Liver (tissue), 9 donors: ENCODE measurements around the gene PC. TPM values are rescaled to one million over a fixed set of nuclear protein-coding genes. Genes with fewer than 3 reads are reported as not detected.

ENCODE experiments used
- DNase-seq: peaks from one replicate; pipeline ENCODE4 v3.0.0-alpha.2; 2017; ENCODE audit warnings: low spot score
- H3K27ac ChIP-seq, 2 donors: one replicate each; pipeline ENCODE4 v1.7.0; 2013; ENCODE audit warnings: inconsistent platforms in 2 of 2, low read length in 2 of 2, control low read depth in 1 of 2, low read depth in 1 of 2, mild to moderate bottlenecking in 1 of 2
- H3K27me3 ChIP-seq, 4 donors: one replicate each; pipeline versions ENCODE4 v1.6.1 to v1.7.0; 2013; ENCODE audit warnings: low read length in 3 of 4, inconsistent platforms in 1 of 4, mild to moderate bottlenecking in 1 of 4, moderate library complexity in 1 of 4; ENCODE audit not compliant: control insufficient read depth in 4 of 4, insufficient read depth in 4 of 4
- H3K36me3 ChIP-seq, 4 donors: one replicate each; pipeline versions ENCODE4 v1.6.1 to v1.7.0; 2013; ENCODE audit warnings: low read length in 3 of 4, mild to moderate bottlenecking in 3 of 4, low read depth in 1 of 4, moderate library complexity in 1 of 4; ENCODE audit not compliant: control insufficient read depth in 4 of 4, insufficient read depth in 3 of 4
- H3K4me1 ChIP-seq, 4 donors: one replicate each; pipeline versions ENCODE4 v1.6.1 to v1.7.0; 2013; ENCODE audit warnings: low read length in 3 of 4, mild to moderate bottlenecking in 3 of 4, moderate library complexity in 1 of 4; ENCODE audit not compliant: control insufficient read depth in 4 of 4, insufficient read depth in 4 of 4
- H3K4me3 ChIP-seq, 3 donors: one replicate each; pipeline versions ENCODE4 v1.6.1 to v1.7.0; 2013; ENCODE audit warnings: low read length in 3 of 3, control low read depth in 1 of 3, low read depth in 1 of 3, mild to moderate bottlenecking in 1 of 3
- H3K9ac ChIP-seq, 2 donors: one replicate each; pipeline ENCODE4 v1.7.0; 2013; ENCODE audit warnings: low read length in 2 of 2, mild to moderate bottlenecking in 2 of 2, moderate library complexity in 2 of 2, control low read depth in 1 of 2, low read depth in 1 of 2
- H3K9me3 ChIP-seq, 4 donors: one replicate each; pipeline versions ENCODE4 v1.6.1 to v1.7.0; 2013; ENCODE audit warnings: low read length in 3 of 4; ENCODE audit not compliant: control insufficient read depth in 4 of 4
- EGR1 ChIP-seq, 2 donors: IDR thresholded peaks; 2 replicates each; pipeline ENCODE4 v1.6.1; 2016 to 2018; ENCODE audit warnings: antibody characterized with exemption in 2 of 2, low read depth in 2 of 2
- FOXA2 ChIP-seq: IDR thresholded peaks from 2 replicates; pipeline ENCODE4 v1.6.1; 2016; ENCODE audit warnings: antibody characterized with exemption
- GABPA ChIP-seq, 2 donors: IDR thresholded peaks in 1 of 2; conservative IDR thresholded peaks in 1 of 2; 2 replicates each; pipeline ENCODE4 v1.6.1; 2016; ENCODE audit warnings: antibody characterized with exemption in 2 of 2, mild to moderate bottlenecking in 1 of 2, moderate library complexity in 1 of 2
- JUND ChIP-seq, 2 donors: IDR thresholded peaks; 2 replicates each; pipeline ENCODE4 v1.6.1; 2016; ENCODE audit warnings: antibody characterized with exemption in 2 of 2
- MAX ChIP-seq: IDR thresholded peaks from 2 replicates; pipeline ENCODE4 v1.6.1; 2016; ENCODE audit warnings: antibody characterized with exemption
- NR2F2 ChIP-seq: IDR thresholded peaks from 2 replicates; pipeline ENCODE4 v1.6.1; 2016; ENCODE audit warnings: antibody characterized with exemption
- RAD21 ChIP-seq, 2 donors: IDR thresholded peaks; 2 replicates each; pipeline ENCODE4 v1.6.1; 2016; ENCODE audit warnings: antibody characterized with exemption in 2 of 2, mild to moderate bottlenecking in 2 of 2
- REST ChIP-seq: IDR thresholded peaks from 2 replicates; pipeline ENCODE4 v1.6.1; 2016; ENCODE audit warnings: antibody characterized with exemption, mild to moderate bottlenecking
- SP1 ChIP-seq: IDR thresholded peaks from 2 replicates; pipeline ENCODE4 v1.6.1; 2018; ENCODE audit warnings: antibody characterized with exemption, mild to moderate bottlenecking
- TAF1 ChIP-seq: conservative IDR thresholded peaks from 2 replicates; pipeline ENCODE4 v1.6.1; 2016; ENCODE audit warnings: antibody characterized with exemption, mild to moderate bottlenecking
- YY1 ChIP-seq: IDR thresholded peaks from 2 replicates; pipeline ENCODE4 v1.6.1; 2016; ENCODE audit warnings: antibody characterized with exemption, mild to moderate bottlenecking
- ZBTB33 ChIP-seq: IDR thresholded peaks from 2 replicates; pipeline ENCODE4 v1.6.1; 2016; ENCODE audit warnings: antibody characterized with exemption
- WGBS: extraction: QIAGEN DNeasy Blood & Tissue Kit; methylation state at CpG from one replicate; pipeline ENCODE4 v1.1.7; 2013; 5-methylcytosine and 5-hydroxymethylcytosine counted together
- polyA plus RNA-seq, 2 donors: library from polyadenylated mRNA; stranded (reverse) in 1 of 2; unstranded in 1 of 2; fragments of 200-250 nt in 1 of 2; fragments of >200 nt in 1 of 2; fragmentation: Nextera tagmentation in 1 of 2; extraction: Ambion mirVana in 1 of 2; gene quantifications; one replicate each; pipeline versions ENCODE4 v1.2.1 to v1.2.3, GENCODE V29; 2013 to 2015
- total RNA-seq, 2 donors: library from RNA; depleted of rRNA; stranded (reverse); fragments of >200 nt; gene quantifications; one replicate each; pipeline ENCODE4 v1.2.3, GENCODE V29; 2014
- donor health status: healthy.
- donor health status: healthy.
- donor health status: healthy.
- donor health status: healthy.
- donor health status: healthy.

The PC gene
- total and polyA plus RNA-seq, 4 donors = 144 to 583 (median 296) TPM

- no peak for TF ChIP-seq RAD21 (IDR thresholded peaks at IDR 0.05)
- no peak for TF ChIP-seq ZBTB33
- no peak for TF ChIP-seq FOXA2
- no peak for TF ChIP-seq JUND (IDR thresholded peaks at IDR 0.05)
- TF ChIP-seq TAF1 = no peak
- no peak for TF ChIP-seq YY1
- TF ChIP-seq GABPA (IDR thresholded peaks at IDR 0.05 in 1 of 2, conservative IDR thresholded peaks at IDR 0.05 in 1 of 2) = no peak
- no peak for TF ChIP-seq SP1
- H3K27me3 ChIP-seq = no peaks in the 10 kb centered on the region
- no peak overlapping the region for H3K9ac ChIP-seq
- H3K27ac ChIP-seq = no peak overlapping the region
- H3K9me3 ChIP-seq = no peaks in the 10 kb centered on the region
- peaks cover 0 to 8% (median 2%) of the 10 kb centered on the region in 4 donors for H3K4me1 ChIP-seq
- no peak for DNase-seq
- WGBS = 85% methylated on average over 26 of the region's 26 CpGs
- peaks cover 13 to 56% (median 23%) of the 10 kb centered on the region in 4 donors for H3K36me3 ChIP-seq
- no peak overlapping the region for H3K4me3 ChIP-seq
These were observed 106.3 kb downstream of the PC start for GRCh38 chr11:66851698-66852465.

- DNase-seq = no peak
- H3K9ac ChIP-seq = no peak overlapping the region
- H3K4me1 ChIP-seq = peaks cover 0 to 6% (median 4%) of the 10 kb centered on the region in 4 donors
- TF ChIP-seq MAX = no peak
- TF ChIP-seq YY1 = no peak
- no peak for TF ChIP-seq JUND (IDR thresholded peaks at IDR 0.05)
- no peak for TF ChIP-seq NR2F2
- TF ChIP-seq REST = no peak
- no peak for TF ChIP-seq RAD21 (IDR thresholded peaks at IDR 0.05)
- TF ChIP-seq SP1 = no peak
- TF ChIP-seq FOXA2 = no peak
- TF ChIP-seq EGR1 (IDR thresholded peaks at IDR 0.05; ENCODE audit: low read depth in 2 of 2) = no peak
- 95% methylated on average over 4 of the region's 4 CpGs for WGBS
- no peaks in the 10 kb centered on the region for H3K9me3 ChIP-seq
- H3K36me3 ChIP-seq = peaks cover 16 to 60% (median 27%) of the 10 kb centered on the region in 4 donors
- H3K27ac ChIP-seq = no peak overlapping the region
- no peaks in the 10 kb centered on the region for H3K27me3 ChIP-seq
- no peak overlapping the region for H3K4me3 ChIP-seq
These were observed 107.0 kb downstream of the PC start for GRCh38 chr11:66851239-66851596.
